ENCODE results near the gene PVALB.

PVALB gene

GRCh38 chr22:36764060-36764459 lies 52.8 kb downstream of the PVALB start:
- H3K4me3 ChIP-seq (ENCODE audit: low read depth, low read length), result no peak overlapping the region
- peak; percentile 3 for DNase-seq
- H3K4me1 ChIP-seq, result no peaks in the 10 kb centered on the region
- TF ChIP-seq CTCF (IDR thresholded peaks at IDR 0.05; ENCODE audit: low read depth, low read length), result no peak
- H3K27me3 ChIP-seq, result no peaks in the 10 kb centered on the region
- no peaks in the 10 kb centered on the region for H3K36me3 ChIP-seq
- H3K9me3 ChIP-seq, result no peaks in the 10 kb centered on the region

DNA sequence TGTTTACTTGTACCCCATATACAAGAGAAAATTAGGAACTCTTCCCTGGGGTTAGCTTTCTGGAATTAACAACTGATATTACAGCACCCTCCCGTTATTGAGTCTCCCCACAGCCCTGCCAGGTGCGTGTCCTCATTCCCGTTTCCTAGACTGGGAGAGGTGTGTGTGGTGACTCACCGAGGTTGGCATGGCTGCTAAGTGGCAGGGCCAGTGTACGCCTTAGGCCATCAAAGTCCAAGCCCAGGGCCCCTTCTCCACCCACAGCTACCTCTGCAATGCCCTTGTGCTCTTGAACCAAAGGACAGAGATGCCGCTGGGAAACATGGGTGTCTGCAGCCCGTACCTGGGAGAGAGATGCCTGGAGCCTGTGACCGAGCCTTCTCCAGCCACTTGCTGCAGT lies 53.3 kb downstream of the PVALB start:
- Histone ChIP-seq H3K4me3 (ENCODE audit: low read depth, low read length) (no peak overlapping the region), H3K36me3 (no peaks in the 10 kb centered on the region), H3K9me3 (no peaks in the 10 kb centered on the region), H3K27me3 (no peaks in the 10 kb centered on the region), H3K4me1 (no peaks in the 10 kb centered on the region)
- peak; percentile 1 for DNase-seq
- TF ChIP-seq CTCF (IDR thresholded peaks at IDR 0.05; ENCODE audit: low read depth, low read length), result no peak

DNA sequence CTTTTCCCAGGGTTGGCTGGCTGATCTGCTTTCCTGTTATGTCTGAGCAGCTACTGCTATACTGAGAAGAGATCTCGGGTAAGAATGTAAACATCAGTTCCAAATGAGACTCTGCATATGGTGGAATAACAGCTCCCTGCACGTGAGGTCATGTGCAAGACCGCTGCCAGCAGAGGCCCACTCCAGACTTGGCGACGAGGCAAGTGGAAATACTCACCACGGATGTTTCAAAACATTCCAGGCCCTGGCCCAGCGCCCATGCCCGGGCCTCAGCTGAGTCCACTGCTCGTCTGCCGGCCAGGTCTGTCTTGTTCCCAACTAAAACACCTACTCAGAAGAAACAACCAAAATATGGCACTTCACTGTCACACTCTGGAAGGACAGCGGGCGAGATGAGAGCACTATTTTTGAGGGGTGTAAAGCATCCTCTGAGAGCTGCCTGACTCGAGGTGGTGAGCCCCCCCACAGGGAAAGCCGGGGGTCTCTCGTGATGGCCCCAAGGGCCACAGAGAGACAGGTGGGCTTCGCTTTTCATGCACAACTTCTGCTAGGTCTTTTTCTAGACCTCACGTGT lies 54.1 kb downstream of the PVALB start:
- H3K36me3 ChIP-seq, result no peaks in the 10 kb centered on the region
- no peak for TF ChIP-seq CTCF (IDR thresholded peaks at IDR 0.05; ENCODE audit: low read depth, low read length)
- no peak overlapping the region for H3K4me3 ChIP-seq (ENCODE audit: low read depth, low read length)
- no peaks in the 10 kb centered on the region for H3K9me3 ChIP-seq
- DNase-seq, result peak; percentile 2
- H3K27me3 ChIP-seq, result no peaks in the 10 kb centered on the region
- H3K4me1 ChIP-seq, result no peaks in the 10 kb centered on the region

DNA sequence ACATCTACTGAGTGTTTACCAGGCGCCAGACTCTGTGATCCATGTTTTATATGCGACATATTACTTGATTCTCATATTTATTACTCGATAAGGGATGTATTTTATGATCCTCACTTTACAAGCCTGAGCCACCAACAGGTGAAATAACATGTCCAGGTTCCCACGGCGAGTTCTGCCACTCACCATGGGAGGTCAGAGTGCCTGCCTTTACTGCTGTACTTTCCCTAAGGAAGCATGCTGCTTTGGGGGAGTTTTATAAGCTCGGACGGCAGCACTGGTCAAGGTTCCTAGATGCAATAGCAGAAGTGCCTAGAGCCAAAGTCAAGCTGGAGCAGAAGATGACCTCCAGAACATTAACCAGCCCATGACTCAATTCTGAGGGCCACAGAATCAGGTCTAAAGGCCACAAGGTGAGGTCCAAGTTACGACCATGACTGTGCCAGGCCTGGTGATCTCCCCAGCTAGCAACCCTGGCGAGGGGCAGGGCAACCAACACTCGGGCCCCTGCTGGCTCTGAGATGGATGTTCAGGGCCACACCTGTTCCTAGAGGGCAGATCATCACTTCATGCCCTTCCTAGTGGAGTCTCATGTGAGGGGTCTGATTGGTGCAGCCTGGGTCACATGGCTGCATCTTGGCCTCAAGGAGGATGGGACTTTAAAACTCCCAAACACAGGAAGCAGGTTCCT lies 55.1 kb downstream of the PVALB start:
- peak; percentile 1 for DNase-seq
- Histone ChIP-seq H3K9me3 (no peaks in the 10 kb centered on the region), H3K4me3 (ENCODE audit: low read depth, low read length) (no peak overlapping the region), H3K36me3 (no peaks in the 10 kb centered on the region), H3K27me3 (no peaks in the 10 kb centered on the region), H3K4me1 (no peaks in the 10 kb centered on the region)
- TF ChIP-seq CTCF (IDR thresholded peaks at IDR 0.05; ENCODE audit: low read depth, low read length), result no peak

- H3K4me3 ChIP-seq (ENCODE audit: low read depth, low read length), result no peak overlapping the region
- H3K4me1 ChIP-seq, result no peaks in the 10 kb centered on the region
- H3K9me3 ChIP-seq, result no peaks in the 10 kb centered on the region
- no peak for TF ChIP-seq CTCF (IDR thresholded peaks at IDR 0.05; ENCODE audit: low read depth, low read length)
- no peaks in the 10 kb centered on the region for H3K27me3 ChIP-seq
- DNase-seq, result peak; percentile 1
- H3K36me3 ChIP-seq, result no peaks in the 10 kb centered on the region
These were observed 56.0 kb downstream of the PVALB start for GRCh38 chr22:36760786-36761185.

DNA sequence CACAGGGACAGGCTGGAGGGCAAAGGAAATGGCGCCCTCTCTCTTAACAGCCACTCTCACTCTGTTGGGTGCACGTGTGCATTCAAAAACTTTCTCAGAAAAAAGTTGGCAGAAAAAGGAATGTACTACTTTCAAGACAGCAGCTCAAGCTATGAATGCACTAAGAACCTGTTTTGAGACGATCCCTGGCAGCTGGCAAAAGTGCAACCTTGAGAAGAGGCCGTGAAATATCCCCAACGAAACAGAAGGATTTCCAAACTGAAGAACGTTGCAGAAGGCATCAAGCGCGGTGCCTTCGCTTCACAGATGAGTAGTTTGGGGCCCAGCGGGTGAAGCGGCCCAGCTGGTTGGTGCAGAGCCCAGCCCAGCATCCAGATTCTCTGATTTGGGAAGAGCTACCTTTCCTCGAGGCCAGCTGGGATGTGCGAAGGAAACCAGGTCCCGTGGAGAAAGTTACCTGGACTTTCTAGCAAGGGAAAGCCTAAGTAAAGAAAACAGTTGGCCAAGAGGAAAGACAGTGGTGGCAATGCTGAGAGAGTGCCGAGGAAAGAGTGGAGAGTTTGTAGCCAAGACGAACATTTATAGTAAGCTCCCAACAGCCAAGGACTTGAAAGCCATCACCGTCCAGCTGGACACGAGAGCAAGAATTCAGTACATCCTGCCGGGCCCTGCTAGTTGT lies 57.2 kb downstream of the PVALB start:
- DNase-seq, result no peak
- H3K4me1 ChIP-seq, result no peaks in the 10 kb centered on the region
- H3K9me3 ChIP-seq, result no peaks in the 10 kb centered on the region
- peaks cover 3% of the 10 kb centered on the region for H3K27me3 ChIP-seq
- H3K36me3 ChIP-seq, result no peaks in the 10 kb centered on the region
- TF ChIP-seq CTCF (IDR thresholded peaks at IDR 0.05; ENCODE audit: low read depth, low read length), result no peak
- H3K4me3 ChIP-seq (ENCODE audit: low read depth, low read length), result no peak overlapping the region
